Central memory CD4-positive, alpha-beta T cell (primary cell): ENCODE measurements around the gene LDLR.
A peak's percentile ranks its signal among the peaks of the same experiment; 100 is the strongest.
"Not testable (repeated sequence)": the region's sequence is repeated elsewhere in the genome, so short reads cannot be mapped to it uniquely, and the experiment has no call there.

Experiments
- DNase-seq: peaks from one replicate; pipeline ENCODE4 v3.0.0; 2022

The LDLR gene

DNA sequence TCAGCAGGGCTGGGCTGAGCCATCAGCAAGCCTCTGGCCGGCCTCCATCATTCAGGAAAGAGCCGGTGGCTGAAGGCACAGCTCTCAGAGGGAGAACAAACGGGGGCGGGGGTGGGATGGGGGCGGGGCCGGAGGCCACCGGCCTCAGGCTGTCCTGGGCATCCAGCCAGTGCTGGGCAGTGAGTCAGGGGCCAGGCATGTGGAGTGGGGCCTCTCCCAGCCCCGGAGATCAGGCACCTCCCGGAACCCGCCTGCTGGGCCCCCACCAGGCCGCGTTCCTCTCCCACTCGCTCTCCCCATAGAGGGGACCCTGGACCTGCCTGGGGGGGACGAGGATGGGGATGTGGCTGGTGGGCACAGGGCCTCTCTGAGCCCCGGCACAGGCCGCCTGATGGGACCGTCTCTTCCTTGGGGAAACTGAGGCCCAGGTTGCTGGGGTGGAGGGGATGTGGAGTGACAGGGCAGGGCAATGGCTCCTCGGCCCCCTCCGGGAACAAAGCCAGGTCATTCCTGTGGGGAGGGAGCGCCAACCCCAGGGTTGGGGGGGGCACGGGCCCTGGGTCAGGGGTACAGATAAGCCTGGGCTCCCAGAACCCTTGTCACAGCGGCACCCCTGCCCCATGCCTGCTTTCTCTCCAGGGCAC is 53.4 kb downstream of the LDLR start:
- DNase-seq = no peak

DNA sequence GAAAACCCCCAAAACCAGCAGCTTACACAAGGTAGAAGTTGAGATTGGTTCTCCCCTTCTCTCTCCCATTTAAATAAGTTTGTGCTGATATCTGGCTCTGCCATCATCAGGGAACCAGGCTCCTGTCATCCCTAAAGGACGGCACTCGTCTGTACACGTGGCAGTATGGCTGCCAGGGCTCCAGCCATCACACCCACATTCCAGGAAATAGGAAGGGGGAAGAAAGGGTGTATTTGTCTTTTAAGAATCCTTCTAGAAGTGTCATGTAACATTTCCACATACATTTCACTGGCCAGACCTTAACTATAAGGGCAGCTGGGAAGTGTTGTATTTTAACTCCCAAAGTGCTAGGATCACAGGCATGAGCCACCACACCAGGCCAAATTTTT is 56.3 kb downstream of the LDLR start:
- DNase-seq = no peak

DNA sequence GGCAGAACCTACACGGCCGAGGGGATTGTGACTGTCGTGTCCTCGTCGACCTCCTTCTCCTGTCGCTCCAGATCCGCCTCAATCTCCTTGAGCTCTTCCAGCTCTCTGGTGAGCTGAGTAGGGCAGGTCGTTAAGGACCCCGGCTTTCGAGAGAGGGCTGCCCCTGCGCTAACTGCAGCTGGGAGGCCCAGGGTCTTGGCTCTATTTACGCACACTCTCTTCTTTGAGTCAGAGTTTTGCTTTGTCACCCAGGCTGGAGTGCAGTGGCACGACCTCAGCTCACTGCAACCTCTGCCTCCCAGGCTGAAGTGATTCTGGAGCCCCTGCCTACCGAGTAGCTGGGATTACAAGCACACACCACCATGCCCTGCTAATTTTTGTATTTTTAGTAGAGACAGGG is 58.7 kb downstream of the LDLR start:
- no peak for DNase-seq

DNA sequence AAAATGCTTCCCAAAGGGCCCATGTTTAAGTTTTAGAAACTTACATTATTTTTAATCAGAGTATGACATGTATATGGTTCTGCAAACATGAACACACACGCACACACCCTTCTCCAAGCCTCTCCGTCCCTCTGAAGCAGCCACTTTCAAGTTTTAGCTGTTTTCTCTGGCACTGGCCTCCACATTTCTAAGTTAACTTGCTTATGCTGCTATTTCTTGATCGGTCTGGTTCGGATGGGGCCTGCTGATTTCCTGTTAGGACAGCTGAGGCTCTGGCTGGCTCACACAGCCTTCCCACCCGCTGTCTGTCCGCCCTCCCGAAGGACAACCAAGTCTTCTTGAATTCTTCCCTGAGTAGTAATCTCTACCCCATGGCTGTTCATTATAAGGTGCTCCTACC is 61.9 kb downstream of the LDLR start:
- DNase-seq = no peak

DNA sequence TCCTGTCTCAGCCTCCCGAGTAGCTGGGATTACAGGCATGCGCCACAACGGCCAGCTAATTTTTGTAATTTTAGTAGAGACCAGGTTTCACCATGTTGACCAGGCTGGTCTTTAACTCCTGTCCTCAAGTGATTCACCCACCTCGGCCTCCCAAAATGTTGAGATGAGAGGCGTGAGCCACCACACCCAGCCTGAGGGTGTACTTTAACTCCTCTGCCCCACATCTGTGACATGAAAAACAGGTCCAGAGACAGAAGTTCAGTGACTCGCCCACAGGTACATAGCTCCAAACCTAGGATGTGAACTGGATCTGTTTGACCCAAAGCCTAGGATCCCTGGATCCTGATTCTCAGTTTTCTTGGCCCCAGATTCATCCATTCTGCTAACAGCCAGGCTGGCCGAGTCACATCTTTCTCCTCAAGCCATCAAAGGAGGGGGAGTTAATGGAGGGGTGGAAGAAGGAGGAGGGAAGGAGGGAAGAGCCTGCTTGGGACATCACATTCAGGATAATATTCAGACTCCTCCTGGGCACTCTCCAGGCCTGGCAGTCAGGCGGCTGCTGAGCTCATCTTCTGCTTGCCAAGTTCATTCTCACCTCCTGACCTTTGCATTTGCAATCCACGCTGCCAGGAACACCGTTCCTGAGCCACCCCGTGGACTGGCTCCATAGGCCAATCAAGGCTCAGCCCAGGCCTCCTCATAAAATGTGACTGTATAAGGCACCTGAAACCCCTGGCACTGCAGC is 63.2 kb downstream of the LDLR start:
- DNase-seq = no peak

DNA sequence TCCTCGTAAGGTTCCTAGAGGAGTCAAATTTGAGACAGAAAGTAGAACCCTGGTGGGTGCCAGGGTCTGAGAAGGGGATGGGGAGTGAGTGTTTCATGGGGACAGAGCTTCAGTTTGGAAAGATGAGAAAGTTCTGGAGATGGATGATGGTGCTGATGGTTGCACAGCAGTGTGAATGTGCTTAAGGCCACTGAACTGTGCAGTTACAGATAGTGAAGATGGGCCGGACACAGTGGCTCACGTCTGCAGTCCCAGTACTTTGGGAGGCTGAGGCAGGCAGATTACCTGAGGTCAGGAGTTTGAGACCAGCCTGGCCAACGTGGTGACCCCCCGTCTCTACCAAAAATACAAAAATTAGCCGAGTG is 65.4 kb downstream of the LDLR start:
- DNase-seq = no peak

DNA sequence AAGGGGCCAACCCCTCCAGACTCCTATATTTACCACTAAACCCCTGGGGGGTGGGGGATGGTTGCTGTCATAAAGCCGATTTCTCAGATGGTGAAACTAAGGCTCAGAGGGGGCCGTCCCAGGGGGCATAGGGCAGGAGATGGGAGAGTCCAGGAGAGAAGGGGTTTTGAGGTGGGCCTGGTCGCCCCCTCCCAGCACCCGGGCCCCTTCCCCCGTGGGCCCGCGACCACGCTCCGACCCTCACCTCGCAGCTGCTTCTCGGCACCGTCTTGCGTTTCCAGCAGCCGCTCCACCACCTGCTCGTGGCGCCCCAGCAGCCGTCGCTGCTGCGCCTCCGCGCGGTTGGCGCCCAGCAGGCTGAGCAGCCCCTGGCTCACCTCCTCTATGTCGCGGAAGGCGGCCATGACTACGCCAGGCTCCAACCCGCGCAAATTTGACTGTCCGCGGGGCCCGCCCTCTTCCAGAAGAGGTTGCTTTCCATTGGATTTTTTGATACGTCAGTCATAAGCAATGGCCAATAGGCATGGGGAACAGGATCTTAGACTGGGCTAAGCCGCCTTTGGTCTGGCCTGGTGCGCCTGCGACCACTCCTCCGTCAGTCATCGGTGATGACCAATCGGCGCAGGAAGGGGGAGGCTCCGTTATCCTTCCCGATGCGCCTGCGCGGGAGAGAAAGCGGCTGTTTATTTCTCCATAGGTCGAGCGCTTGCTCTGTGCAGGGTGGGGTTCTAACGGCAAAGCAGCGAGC is 66.3 kb downstream of the LDLR start, which contains the start of gene SPC24:
SPC24 (minus strand) TSS at position 410 of the 748 bp plus-strand sequence; CDS start at position 404, 6 bp downstream.
- DNase-seq = peak; percentile 90

DNA sequence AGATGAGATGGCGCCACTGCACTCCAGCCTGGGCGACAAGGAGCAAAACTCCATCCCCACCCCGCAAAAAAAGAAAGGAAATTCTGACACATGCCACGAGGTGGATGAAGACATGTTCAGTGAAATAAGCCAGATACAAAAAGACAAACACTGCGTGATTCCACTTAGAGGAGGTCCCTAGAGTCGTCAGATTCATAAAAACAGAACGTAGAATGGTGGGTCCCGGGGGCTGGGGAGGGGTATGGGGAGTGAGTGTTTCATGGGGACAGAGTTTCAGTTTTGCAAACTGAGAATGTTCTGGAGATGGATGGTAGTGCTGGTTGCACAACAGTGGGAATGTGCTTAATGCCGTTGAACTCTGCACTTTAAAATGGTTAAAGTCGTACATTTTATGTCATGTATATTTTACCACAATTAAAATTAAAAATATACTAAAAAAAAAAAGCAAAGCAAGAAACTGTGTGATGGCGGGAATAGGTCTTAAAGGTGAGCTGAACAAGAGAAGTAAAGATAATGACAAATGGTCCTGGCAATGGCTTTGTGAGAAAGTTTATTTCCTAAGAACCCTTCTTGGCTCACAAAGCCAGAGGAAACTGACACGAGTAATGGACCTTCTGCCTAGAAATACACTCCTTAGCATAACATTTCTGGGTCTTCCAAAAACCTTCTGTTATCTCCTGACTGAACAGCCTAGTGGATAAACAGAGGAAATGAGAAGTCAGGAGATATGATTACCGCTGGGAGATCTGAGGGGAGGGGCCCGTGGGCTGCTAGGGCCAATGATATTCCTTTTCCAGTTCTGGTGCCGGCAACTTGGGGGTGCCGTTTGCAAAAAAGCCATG is 70.6 kb downstream of the LDLR start:
- DNase-seq = no peak

DNA sequence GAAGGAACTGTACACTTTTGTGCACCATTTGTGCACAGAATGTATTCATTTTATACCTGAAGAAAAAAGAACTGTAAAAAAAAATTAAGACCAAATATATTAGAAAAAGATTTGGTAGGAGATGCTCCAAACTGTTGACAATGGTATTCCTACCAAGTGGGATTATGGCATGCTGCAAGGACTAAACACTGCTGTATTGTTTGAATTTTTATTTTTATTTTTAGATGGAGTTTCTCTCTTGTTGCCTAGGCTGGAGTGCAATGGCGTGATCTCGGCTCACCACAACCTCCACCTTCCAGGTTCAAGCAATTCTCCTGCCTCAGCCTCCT is 71.1 kb downstream of the LDLR start:
- DNase-seq = not testable (repeated sequence)

DNA sequence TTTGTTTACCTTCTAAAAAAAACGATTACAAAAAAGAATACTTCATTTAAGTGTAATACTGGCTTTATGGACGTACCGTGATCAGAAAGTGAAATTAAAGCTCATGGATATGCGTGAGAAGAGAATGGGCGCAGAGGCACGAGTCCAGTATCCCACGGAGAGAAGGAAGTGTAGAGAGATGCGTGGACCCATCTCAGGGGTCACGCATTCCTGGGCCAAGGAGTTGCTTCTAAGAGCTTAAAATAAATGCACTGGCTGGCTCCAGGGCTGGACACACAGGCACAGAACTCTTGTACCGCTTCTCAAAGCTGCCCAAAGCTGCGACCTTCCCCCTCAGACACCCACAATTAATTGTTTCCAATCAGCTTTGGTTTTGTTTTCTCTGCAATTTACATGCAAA is 75.0 kb downstream of the LDLR start:
- no peak for DNase-seq

DNA sequence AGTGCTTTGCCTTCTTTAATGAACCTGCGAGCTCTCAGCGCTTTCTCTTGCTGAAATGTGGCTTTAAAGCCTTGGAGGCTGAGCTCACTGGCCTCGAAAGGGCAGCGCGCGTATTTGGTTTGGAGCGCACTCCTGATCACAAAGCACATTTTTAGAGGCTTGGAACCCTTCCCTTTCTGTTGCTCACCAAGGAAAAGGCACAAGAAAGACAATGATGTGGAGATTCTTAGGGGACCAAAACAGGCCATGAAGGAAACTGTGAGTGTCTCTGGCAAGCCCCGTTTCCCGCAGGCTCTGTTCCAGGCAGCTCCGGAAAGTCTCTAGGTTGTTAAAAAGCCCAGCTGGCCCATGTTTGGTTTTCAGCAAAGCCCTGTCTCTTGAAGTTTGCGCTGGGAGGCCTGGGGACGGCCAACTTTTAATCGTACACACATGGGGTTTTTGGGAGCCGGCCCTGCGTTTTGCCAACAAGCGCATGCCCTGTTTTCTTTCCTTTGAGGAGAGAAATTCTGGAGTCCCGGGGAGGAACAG is 75.7 kb downstream of the LDLR start:
- no peak for DNase-seq

DNA sequence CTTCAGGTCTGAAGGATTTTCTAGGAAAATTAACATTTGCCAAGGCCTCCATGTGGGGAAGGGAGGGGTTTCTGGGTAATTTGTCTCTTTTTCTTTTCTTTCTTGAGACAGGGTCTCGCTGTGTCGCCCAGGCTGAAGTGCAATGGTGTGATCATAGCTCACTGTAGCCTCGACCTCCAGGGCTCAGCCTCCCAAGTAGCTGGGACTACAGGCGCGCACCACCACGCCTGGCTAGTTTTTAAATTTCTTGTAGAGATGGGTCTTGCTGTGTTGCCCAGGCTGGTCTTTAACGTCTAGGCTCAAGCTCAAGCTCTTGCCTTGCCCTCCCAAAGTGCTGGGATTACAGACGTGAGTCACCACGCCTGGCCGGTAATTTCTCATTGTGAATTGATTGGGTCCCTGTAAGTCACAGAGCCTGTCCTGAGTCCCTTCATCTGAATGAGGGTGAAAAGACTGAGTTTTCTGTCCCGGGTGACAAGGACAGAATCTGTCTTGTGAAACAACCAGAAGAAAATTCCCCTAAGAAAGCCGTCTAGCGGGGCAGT is 76.3 kb downstream of the LDLR start:
- DNase-seq = no peak

DNA sequence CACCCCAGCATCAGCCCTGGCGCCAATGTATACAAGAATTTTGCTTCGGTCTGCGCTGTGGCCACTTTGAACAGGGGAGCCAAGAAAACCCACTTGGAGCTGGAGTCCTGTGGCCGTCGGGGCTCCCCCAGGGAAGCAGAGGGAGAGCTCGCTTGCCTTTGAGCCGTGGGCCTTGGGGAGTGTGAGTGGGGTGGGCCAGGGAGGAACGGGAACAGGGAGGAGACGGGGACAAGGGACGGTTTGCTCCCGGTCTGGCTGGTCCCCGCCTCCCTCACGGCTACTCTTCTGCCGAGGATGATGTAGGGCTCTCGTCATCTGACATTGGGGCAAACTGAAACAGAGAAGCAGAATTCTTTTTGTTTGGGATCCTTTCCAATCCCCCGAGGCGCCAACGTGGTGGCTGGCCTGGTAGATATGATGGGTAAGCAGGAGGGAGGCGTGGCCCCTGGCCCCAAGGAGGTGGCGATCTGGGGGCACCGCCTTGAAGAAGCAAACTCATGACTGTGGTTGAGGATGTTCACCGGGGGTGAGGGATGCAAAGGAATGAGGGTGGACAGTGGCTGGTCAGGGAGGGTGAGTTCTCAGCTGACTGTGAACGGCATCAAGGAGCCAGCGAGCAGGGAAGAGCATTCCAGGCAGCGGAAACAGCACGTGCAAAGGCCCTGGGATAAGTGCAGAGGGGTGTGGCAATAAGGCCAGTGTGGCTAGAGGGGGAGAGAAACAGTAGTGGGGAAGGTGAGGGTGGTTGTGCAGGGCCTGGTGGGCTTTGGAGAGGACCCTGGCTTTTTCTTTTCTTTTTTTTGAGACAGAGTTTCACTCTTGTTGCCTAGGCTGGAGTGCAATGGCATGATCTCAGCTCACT is 77.2 kb downstream of the LDLR start:
- no peak for DNase-seq

DNA sequence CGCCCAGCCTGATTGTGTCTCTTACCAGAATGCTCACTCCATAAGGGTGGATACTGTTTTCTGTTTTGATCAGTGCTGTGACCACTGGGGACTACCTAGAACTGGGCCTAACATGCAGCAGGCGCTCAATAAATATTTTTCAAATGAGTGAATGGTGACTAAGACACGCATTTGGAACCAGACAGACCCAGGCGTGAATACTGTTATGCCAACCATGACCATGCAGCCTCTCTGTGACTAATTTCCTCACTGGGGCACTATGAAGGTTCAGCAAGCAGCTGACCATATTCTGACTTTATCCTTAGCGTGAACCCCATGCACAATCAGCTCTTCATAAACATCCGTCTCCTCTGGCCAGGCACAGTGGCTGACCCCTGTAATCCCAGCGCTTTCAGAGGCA is 79.3 kb downstream of the LDLR start:
- DNase-seq = no peak

DNA sequence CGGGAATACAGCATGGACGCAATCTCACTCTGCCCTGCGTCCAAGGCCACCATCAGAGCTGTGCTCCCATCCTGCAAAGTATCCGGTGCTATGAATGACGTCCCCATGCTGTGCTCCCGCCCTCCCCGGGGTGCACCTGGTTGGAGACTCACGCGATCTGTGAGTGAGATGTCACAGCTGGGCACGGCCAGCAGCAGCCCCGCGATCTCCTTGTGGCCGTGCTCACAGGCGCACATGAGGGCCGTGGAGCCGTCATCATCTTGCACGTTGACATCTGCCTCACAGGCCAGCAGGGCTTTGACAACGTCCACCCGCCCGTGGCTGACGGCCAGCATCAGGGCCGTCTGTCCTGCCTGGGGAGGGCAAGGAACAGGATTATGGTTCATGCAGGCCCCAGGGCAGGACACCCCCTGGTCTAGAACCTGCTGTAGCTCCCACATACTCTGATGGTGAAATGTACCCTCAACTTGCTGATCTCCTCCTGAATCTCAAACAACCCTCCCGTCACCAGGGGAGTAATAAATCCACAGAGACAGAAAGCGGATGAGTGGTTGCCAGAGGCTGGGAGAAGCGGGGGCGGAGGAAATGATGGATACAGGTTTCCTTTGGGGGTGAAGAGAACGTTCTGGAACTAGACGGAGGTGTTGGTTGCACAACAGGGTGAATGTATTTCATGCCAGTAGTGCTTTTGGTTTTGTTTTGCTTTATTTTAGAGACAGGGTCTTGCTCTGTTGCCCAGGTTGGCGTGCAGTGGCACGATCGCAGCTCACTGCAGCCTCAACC is 80.8 kb downstream of the LDLR start:
- DNase-seq = no peak

DNA sequence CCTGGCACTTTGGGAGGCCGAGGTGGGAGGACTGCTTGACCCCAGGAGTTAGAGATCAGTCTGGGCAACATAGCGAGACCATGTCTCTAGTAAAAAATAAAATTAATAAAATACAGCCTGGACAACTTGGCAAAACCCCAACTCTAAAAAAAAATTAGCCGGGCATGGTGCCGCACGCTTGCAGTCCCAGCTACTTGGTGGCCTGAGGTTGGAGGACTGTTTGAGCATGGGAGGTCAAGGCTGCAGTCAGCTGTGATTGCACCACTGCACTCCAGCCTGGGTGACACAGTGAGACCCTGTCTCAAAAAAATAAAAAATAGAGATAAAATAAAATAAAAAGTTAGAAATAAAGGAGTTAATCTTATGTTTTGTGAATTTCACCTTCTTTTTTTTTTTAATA is 81.9 kb downstream of the LDLR start:
- no peak for DNase-seq

DNA sequence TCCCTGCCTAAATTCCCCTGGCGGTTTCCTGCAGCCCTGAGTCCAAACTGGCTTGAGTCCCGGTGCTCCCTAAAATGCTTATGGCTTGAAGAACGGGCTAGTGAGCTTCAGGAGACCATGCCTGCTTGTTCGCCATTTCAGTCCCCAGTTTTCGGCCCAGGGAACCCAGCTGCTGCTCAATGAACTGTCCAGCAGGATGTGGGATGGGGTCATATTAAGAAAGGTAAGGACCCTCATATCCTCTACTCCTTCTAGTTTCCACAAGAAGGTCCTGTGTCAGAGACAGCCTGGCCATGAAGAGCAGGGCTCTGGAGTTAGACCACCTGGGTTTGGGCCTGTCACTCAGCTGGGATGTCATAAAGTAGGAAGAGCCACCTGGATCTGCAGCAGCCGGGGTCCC is 83.3 kb downstream of the LDLR start:
- no peak for DNase-seq

DNA sequence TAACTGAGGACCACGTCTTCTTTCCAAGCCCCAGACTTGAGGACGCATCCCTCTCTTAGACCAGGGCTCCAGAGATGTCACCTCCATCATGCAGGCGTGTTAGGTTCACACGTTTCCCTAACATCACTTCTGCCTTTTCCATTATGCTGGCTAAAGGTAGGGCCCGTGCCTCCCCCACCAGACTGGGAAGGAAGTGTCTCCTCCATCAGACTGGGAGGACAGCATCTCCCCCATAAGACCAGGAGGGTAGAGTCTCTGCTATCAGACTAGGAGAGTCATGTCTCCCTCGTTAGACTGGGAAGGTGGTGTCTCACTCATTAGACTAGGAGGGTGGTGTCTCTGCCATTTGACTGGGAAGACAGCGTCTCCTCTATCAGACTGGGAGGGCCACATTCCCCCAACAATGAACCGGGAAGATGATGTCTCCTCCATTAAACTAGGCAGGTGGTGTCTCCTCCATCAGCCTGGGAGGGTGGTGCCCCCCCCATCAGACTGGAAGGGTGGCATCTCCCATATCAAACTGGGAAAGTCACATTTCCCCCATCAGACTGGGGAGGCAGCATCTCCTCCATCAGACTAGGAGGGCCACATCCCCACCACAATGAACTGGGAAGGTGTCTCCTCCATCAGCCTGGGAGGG is 84.4 kb downstream of the LDLR start:
- no peak for DNase-seq

DNA sequence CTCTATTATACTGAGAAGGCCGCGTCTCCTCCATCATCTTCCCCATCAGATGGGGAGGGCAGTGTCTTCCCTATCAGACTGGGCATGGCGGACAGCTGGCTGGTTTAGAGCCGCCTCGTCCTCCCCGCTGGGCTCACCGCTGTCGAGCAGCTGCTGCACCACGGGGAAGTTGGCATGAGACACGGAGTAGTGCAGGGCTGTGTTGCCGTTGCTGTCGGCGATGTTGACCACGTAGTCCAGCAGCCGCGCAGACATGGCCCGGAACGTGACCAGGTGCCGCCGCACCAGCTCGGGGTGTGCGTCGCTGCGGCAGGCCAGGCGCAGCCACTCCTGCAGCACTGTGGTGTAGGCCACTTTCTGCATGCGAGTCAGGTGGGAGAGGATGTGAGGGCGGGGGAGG is 85.1 kb downstream of the LDLR start:
- no peak for DNase-seq

DNA sequence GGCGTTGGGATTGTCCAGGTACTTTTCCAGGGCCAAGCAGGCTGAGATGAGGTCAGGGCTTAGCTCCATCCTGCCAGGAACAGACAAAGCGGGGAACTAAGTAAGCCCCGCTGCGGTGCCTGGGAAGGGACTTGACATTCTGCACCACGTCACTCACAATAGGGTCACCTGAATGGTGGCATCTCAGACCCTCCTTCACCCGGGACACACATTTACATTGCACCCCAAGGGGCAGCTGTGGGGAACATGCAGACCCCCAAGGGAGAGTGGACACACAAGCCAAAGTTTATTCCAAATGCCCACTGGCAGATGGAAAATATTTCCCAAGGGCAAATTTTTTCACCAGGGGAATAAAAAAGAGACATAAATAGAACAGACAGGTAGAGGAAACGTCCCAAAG is 86.7 kb downstream of the LDLR start:
- no peak for DNase-seq
